H9 (cell line): ENCODE measurements around the gene BIK. TPM values are rescaled to one million over a fixed set of nuclear protein-coding genes. Genes with fewer than 3 reads are reported as not detected.
A peak's percentile ranks its signal among the peaks of the same experiment; 100 is the strongest.

Experiments
- DNase-seq: peaks from one replicate; pipeline ENCODE4 v3.0.0-alpha.2; 2017
- H2AFZ ChIP-seq: one replicate; pipeline ENCODE4 v1.6.1; 2013; ENCODE audit warnings: mild to moderate bottlenecking, low read length, control low read depth, moderate library complexity
- H2AK5ac ChIP-seq: 2 replicates; pipeline ENCODE4 v1.6.1; 2013; ENCODE audit warnings: low read length, control low read depth, mixed read lengths; ENCODE audit not compliant: insufficient read length
- H2BK120ac ChIP-seq: one replicate; pipeline ENCODE4 v1.6.1; 2013; ENCODE audit warnings: low read depth, mild to moderate bottlenecking, low read length, control low read depth, inconsistent platforms; ENCODE audit not compliant: poor library complexity, severe bottlenecking
- H2BK12ac ChIP-seq: 2 replicates; pipeline ENCODE4 v1.6.1; 2013; ENCODE audit warnings: low read length, control low read depth, mixed read lengths, low read depth; ENCODE audit not compliant: insufficient read length
- H2BK15ac ChIP-seq: 2 replicates; pipeline ENCODE4 v1.6.1; 2013; ENCODE audit warnings: low read depth, low read length, control low read depth
- H2BK20ac ChIP-seq: one replicate; pipeline ENCODE4 v1.6.1; 2013; ENCODE audit warnings: low read depth, mild to moderate bottlenecking, low read length, control low read depth, inconsistent platforms; ENCODE audit not compliant: poor library complexity, severe bottlenecking
- H2BK5ac ChIP-seq: 2 replicates; pipeline ENCODE4 v1.6.1; 2013; ENCODE audit warnings: low read length, control low read depth, mixed read lengths; ENCODE audit not compliant: insufficient read length
- H3K14ac ChIP-seq: 2 replicates; pipeline ENCODE4 v1.6.1; 2013; ENCODE audit warnings: low read length, control low read depth; ENCODE audit not compliant: insufficient read depth
- H3K18ac ChIP-seq: 2 replicates; pipeline ENCODE4 v1.6.1; 2013; ENCODE audit warnings: low read depth, mild to moderate bottlenecking, mixed read lengths, low read length, control low read depth; ENCODE audit not compliant: insufficient read length
- H3K23ac ChIP-seq: 2 replicates; pipeline ENCODE4 v1.6.1; 2013; ENCODE audit warnings: low read length, control low read depth, mixed read lengths, low read depth; ENCODE audit not compliant: insufficient read length
- H3K23me2 ChIP-seq: 2 replicates; pipeline ENCODE4 v1.6.1; 2013; ENCODE audit warnings: low read depth, mild to moderate bottlenecking, mixed read lengths, low read length, control low read depth; ENCODE audit not compliant: insufficient read length, poor library complexity, severe bottlenecking
- H3K27ac ChIP-seq: 2 replicates; pipeline ENCODE4 v1.5.1; 2013; ENCODE audit warnings: low read length, control low read depth, mixed read lengths, low read depth; ENCODE audit not compliant: insufficient read length
- H3K27me3 ChIP-seq: 2 replicates; pipeline ENCODE4 v1.6.1; 2013; ENCODE audit warnings: low read length, control low read depth, inconsistent platforms; ENCODE audit not compliant: insufficient read depth
- H3K4ac ChIP-seq: 2 replicates; pipeline ENCODE4 v1.6.1; 2013; ENCODE audit warnings: low read depth, mild to moderate bottlenecking, control low read depth, inconsistent platforms, low read length, moderate library complexity
- H3K4me1 ChIP-seq: 2 replicates; pipeline ENCODE4 v1.6.1; 2013; ENCODE audit warnings: low read length, control low read depth, inconsistent platforms; ENCODE audit not compliant: insufficient read depth
- H3K4me2 ChIP-seq: 2 replicates; pipeline ENCODE4 v1.6.1; 2013; ENCODE audit warnings: low read length, control low read depth, mixed read lengths; ENCODE audit not compliant: insufficient read length, insufficient read depth
- H3K56ac ChIP-seq: 2 replicates; pipeline ENCODE4 v1.6.1; 2013; ENCODE audit warnings: low read depth, mild to moderate bottlenecking, mixed read lengths, low read length, control low read depth; ENCODE audit not compliant: insufficient read length
- H3K79me1 ChIP-seq: 2 replicates; pipeline ENCODE4 v1.6.1; 2013; ENCODE audit warnings: low read depth, mild to moderate bottlenecking, moderate library complexity, low read length, control low read depth, inconsistent platforms; ENCODE audit not compliant: insufficient read depth, poor library complexity, severe bottlenecking
- H3K79me2 ChIP-seq: 2 replicates; pipeline ENCODE4 v1.6.1; 2013; ENCODE audit warnings: low read length, control low read depth, inconsistent platforms; ENCODE audit not compliant: insufficient read depth
- H3K9ac ChIP-seq: 2 replicates; pipeline ENCODE4 v1.6.1; 2013; ENCODE audit warnings: low read length, control low read depth, mixed read lengths; ENCODE audit not compliant: insufficient read length; ENCODE audit errors: extremely low read depth
- H3K9me3 ChIP-seq: one replicate; pipeline ENCODE4 v1.6.1; 2013; ENCODE audit warnings: low read depth, low read length, inconsistent platforms; ENCODE audit not compliant: control insufficient read depth
- H3T11ph ChIP-seq: one replicate; pipeline ENCODE4 v1.6.1; 2013; ENCODE audit warnings: mild to moderate bottlenecking, low read length, control low read depth, inconsistent platforms
- H4K20me1 ChIP-seq: one replicate; pipeline ENCODE4 v1.6.1; 2013; ENCODE audit not compliant: control insufficient read depth, insufficient read length, insufficient read depth
- H4K5ac ChIP-seq: 2 replicates; pipeline ENCODE4 v1.6.1; 2013; ENCODE audit warnings: low read depth, mild to moderate bottlenecking, mixed read lengths, low read length, control low read depth; ENCODE audit not compliant: insufficient read length
- H4K8ac ChIP-seq: replicated peaks from 2 replicates; pipeline ENCODE4 v1.6.1; 2013; ENCODE audit warnings: low read length, control low read depth, mixed read lengths, low read depth; ENCODE audit not compliant: insufficient read length
- H4K91ac ChIP-seq: 2 replicates; pipeline ENCODE4 v1.6.1; 2013; ENCODE audit warnings: low read depth, mild to moderate bottlenecking, moderate library complexity, mixed read lengths, low read length, control low read depth; ENCODE audit not compliant: insufficient read length
- H3K27ac Mint-ChIP-seq, 3 experiments: 2 replicates in 2 of 3; 3 replicates in 1 of 3; pipeline ENCODE4 v1.8.0; 2020 to 2021; ENCODE audit warnings: mixed read lengths in 3 of 3, mild to moderate bottlenecking in 1 of 3, moderate library complexity in 1 of 3
- H3K27me3 Mint-ChIP-seq: 2 replicates; pipeline ENCODE4 v1.8.0; 2021; ENCODE audit warnings: low read depth, mild to moderate bottlenecking, moderate library complexity, mixed read lengths
- H3K36me3 Mint-ChIP-seq, 3 experiments: 2 replicates in 2 of 3; 3 replicates in 1 of 3; pipeline ENCODE4 v1.8.0; 2020 to 2021; ENCODE audit warnings: low read depth in 3 of 3, mixed read lengths in 3 of 3; ENCODE audit not compliant: insufficient read depth in 1 of 3
- H3K4me1 Mint-ChIP-seq, 2 experiments: 2 replicates each; pipeline ENCODE4 v1.8.0; 2020; ENCODE audit warnings: mixed read lengths in 2 of 2
- H3K4me3 Mint-ChIP-seq, 2 experiments: 2 replicates in 1 of 2; 3 replicates in 1 of 2; pipeline ENCODE4 v1.8.0; 2020 to 2021; ENCODE audit warnings: mild to moderate bottlenecking in 2 of 2, mixed read lengths in 2 of 2, moderate library complexity in 1 of 2
- H3K9me3 Mint-ChIP-seq, 2 experiments: 2 replicates in 1 of 2; 3 replicates in 1 of 2; pipeline ENCODE4 v1.8.0; 2020; ENCODE audit warnings: mild to moderate bottlenecking in 2 of 2, mixed read lengths in 2 of 2, moderate library complexity in 1 of 2
- CTCF ChIP-seq: fragments of 200-600 bp; sonication (generic); conservative IDR thresholded peaks from 3 replicates; pipeline ENCODE4 v1.8.0; 2021; ENCODE audit warnings: antibody characterized with exemption, mild to moderate bottlenecking
- WGBS: extraction: QIAGEN DNeasy Blood & Tissue Kit; methylation state at CpG from one replicate; pipeline ENCODE4 v1.1.7; 2013; ENCODE audit warnings: missing lambda C conversion rate, low lambda C conversion rate, mixed read lengths; ENCODE audit not compliant: insufficient read length; ENCODE audit errors: extremely low coverage; 5-methylcytosine and 5-hydroxymethylcytosine counted together
- total RNA-seq: library from RNA; stranded (reverse); gene quantifications from 2 replicates; pipeline ENCODE4 v1.2.1, GENCODE V29; 2021

BIK gene
- total RNA-seq, 1 experiment from 2014 or later: 8.3 TPM

- Histone ChIP-seq H4K20me1 (no peaks in the 10 kb centered on the region), H3T11ph (no peak overlapping the region)
- WGBS: no CpG with 5 or more reads among the region's 24 CpGs
Measured at GRCh38 chr22:43158778-43159483, 48.4 kb downstream of the BIK start.

More at GRCh38 chr22:43158778-43159483, 48.4 kb downstream of the BIK start:
- Mint-ChIP-seq H3K9me3 (no peaks in the 10 kb centered on the region), H3K4me3 (no peak overlapping the region), H3K27me3 (peaks cover 4% of the 10 kb centered on the region), H3K36me3 (no peaks in the 10 kb centered on the region), H3K27ac (no peak overlapping the region), H3K4me1 (peaks cover 0 to 13% of the 10 kb centered on the region in 2 experiments; a peak in 1 of 4 replicates)
- Histone ChIP-seq H3K9me3 (no peaks in the 10 kb centered on the region), H3K79me2 (no peaks in the 10 kb centered on the region), H3K27me3 (no peaks in the 10 kb centered on the region), H2BK5ac (no peak overlapping the region), H2BK15ac (no peak overlapping the region; the same call in 1 of the 2 replicates), H3K79me1 (no peaks in the 10 kb centered on the region), H3K4me1 (no peaks in the 10 kb centered on the region), H2BK20ac (no peak overlapping the region), H2BK120ac (no peak overlapping the region), H2BK12ac (no peak overlapping the region), H4K5ac (no peak overlapping the region), H3K14ac (peak overlapping the region; percentile 17; the same call in 1 of the 2 replicates), H3K56ac (no peak overlapping the region), H3K4ac (no peak overlapping the region), H3K18ac (no peak overlapping the region), H2AFZ (no peak overlapping the region), H3K27ac (no peak overlapping the region), H3K23me2 (no peaks in the 10 kb centered on the region), H4K8ac (no peak overlapping the region), H4K91ac (no peak overlapping the region), H3K4me2 (no peak overlapping the region), H3K9ac (no peak overlapping the region), H2AK5ac (no peak overlapping the region), H3K23ac (no peak overlapping the region)
- TF ChIP-seq CTCF: no peak
- DNase-seq: no peak
